ENCODE results near the gene PARD3B.

DNA sequence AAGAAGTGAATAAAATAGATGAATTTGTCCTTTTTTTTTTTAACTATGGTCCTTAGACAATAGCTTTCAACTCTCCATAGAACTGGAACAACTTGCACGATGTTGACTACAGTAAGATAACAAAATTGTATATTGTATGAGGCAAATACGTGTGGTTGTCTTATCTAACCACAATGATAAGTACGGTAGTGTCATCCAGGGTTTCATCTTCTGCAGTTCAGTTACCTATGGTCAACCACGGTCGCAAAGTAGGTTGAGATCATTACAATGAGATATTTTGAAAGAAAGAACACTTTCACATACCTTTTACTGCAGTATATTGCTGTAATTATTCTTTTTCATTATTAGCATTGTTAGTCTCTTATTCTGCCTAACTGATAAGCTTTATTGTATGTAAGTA lies 295.2 kb downstream of the PARD3B start:
- TF ChIP-seq, protein P1, sequence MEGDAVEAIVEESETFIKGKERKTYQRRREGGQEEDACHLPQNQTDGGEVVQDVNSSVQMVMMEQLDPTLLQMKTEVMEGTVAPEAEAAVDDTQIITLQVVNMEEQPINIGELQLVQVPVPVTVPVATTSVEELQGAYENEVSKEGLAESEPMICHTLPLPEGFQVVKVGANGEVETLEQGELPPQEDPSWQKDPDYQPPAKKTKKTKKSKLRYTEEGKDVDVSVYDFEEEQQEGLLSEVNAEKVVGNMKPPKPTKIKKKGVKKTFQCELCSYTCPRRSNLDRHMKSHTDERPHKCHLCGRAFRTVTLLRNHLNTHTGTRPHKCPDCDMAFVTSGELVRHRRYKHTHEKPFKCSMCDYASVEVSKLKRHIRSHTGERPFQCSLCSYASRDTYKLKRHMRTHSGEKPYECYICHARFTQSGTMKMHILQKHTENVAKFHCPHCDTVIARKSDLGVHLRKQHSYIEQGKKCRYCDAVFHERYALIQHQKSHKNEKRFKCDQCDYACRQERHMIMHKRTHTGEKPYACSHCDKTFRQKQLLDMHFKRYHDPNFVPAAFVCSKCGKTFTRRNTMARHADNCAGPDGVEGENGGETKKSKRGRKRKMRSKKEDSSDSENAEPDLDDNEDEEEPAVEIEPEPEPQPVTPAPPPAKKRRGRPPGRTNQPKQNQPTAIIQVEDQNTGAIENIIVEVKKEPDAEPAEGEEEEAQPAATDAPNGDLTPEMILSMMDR (IDR thresholded peaks at IDR 0.05), result no peak
- TF ChIP-seq POLR2A (IDR thresholded peaks at IDR 0.05), result no peak
